HG03135 (cell line): ENCODE data around the gene VAV3.

Experiments used
- ATAC-seq: cut with Tn5 transposase; IDR thresholded peaks from one replicate; pipeline ENCODE4 v1.9.1; 2021; ENCODE audit warnings: mild to moderate bottlenecking, moderate library complexity; ENCODE audit not compliant: unreplicated experiment

Gene VAV3

GRCh38 chr1:107972391-107973180 is 7.6 kb upstream of the VAV3 start:
- no peak for ATAC-seq

GRCh38 chr1:107966550-107966949 is 1.6 kb upstream of the VAV3 start:
- ATAC-seq, result no peak

- no peak for ATAC-seq
Measured at GRCh38 chr1:107964336-107965109, 457 bp downstream of the VAV3 start.

GRCh38 chr1:107963601-107964335 is 1.2 kb downstream of the VAV3 start:
- peak; percentile 81 for ATAC-seq

GRCh38 chr1:107963008-107963407 is 2.0 kb downstream of the VAV3 start:
- ATAC-seq, result no peak

- ATAC-seq, result no peak
Measured at GRCh38 chr1:107954719-107955415, 10.1 kb downstream of the VAV3 start.

- no peak for ATAC-seq
Measured at GRCh38 chr1:107954126-107954525, 10.9 kb downstream of the VAV3 start.

GRCh38 chr1:107953556-107953955 is 11.4 kb downstream of the VAV3 start:
- no peak for ATAC-seq

- no peak for ATAC-seq
Measured at GRCh38 chr1:107952989-107953388, 12.0 kb downstream of the VAV3 start.

GRCh38 chr1:107950464-107950863 is 14.5 kb downstream of the VAV3 start:
- no peak for ATAC-seq

- ATAC-seq, result no peak
Measured at GRCh38 chr1:107949467-107950253, 15.3 kb downstream of the VAV3 start.

- ATAC-seq, result no peak
Measured at GRCh38 chr1:107946794-107947193, 18.2 kb downstream of the VAV3 start.

- ATAC-seq, result no peak
Measured at GRCh38 chr1:107943694-107944093, 21.3 kb downstream of the VAV3 start.

GRCh38 chr1:107942814-107943213 is 22.2 kb downstream of the VAV3 start:
- no peak for ATAC-seq

- no peak for ATAC-seq
Measured at GRCh38 chr1:107941531-107941930, 23.4 kb downstream of the VAV3 start.

GRCh38 chr1:107941123-107941522 is 23.9 kb downstream of the VAV3 start:
- ATAC-seq, result no peak

- no peak for ATAC-seq
Measured at GRCh38 chr1:107940701-107941100, 24.3 kb downstream of the VAV3 start.

GRCh38 chr1:107940017-107940577 is 24.9 kb downstream of the VAV3 start:
- no peak for ATAC-seq

GRCh38 chr1:107939256-107939655 is 25.7 kb downstream of the VAV3 start:
- no peak for ATAC-seq
